Activated CD4-positive, CD25-positive, alpha-beta regulatory T cell (primary cell): ENCODE results near the gene IARS1.

ENCODE experiments used
- DNase-seq, 4 experiments: peaks; one replicate each; lab custom pipeline; 2025; lab: John Stamatoyannopoulos, UW

IARS1 gene

GRCh38 chr9:92293452-92294296 is at the start of gene IARS1:
Gene IARS1, minus strand, starts transcription at chr9:92293697. Its CDS starts 4,278 bp downstream, at chr9:92289419.
- DNase-seq = peak; percentile 94 to 99 (median 98)

GRCh38 chr9:92342825-92343488 is 49.5 kb upstream of the IARS1 start:
- DNase-seq = no peak

- DNase-seq = no peak
Measured at GRCh38 chr9:92341578-92341977, 48.1 kb upstream of the IARS1 start.

GRCh38 chr9:92333282-92333634 is 39.8 kb upstream of the IARS1 start:
- DNase-seq = no peak

- DNase-seq = no peak
Measured at GRCh38 chr9:92332577-92333281, 39.2 kb upstream of the IARS1 start.

GRCh38 chr9:92328225-92328624 is 34.7 kb upstream of the IARS1 start:
- no peak for DNase-seq

- no peak for DNase-seq
Measured at GRCh38 chr9:92327283-92327850, 33.9 kb upstream of the IARS1 start.

GRCh38 chr9:92325991-92326500 is 32.5 kb upstream of the IARS1 start:
- no peak for DNase-seq

- DNase-seq = peak; percentile 65 to 73 (median 70)
Measured at GRCh38 chr9:92325269-92325990, 31.9 kb upstream of the IARS1 start, which contains the start of the genes CENPP and NOL8. Gene CENPP, plus strand, starts transcription at chr9:92325953. Gene NOL8, minus strand, starts transcription at chr9:92325350. Its CDS starts 1,189 bp downstream, at chr9:92324161.

- DNase-seq = no peak
Measured at GRCh38 chr9:92324889-92325268, 31.4 kb upstream of the IARS1 start.

- DNase-seq = no peak
Measured at GRCh38 chr9:92324431-92324830, 30.9 kb upstream of the IARS1 start.

- no peak for DNase-seq
Measured at GRCh38 chr9:92315456-92315855, 22.0 kb upstream of the IARS1 start.

- no peak for DNase-seq
Measured at GRCh38 chr9:92313624-92314012, 20.1 kb upstream of the IARS1 start.

- DNase-seq = no peak
Measured at GRCh38 chr9:92312887-92313623, 19.6 kb upstream of the IARS1 start.

GRCh38 chr9:92310562-92310961 is 17.1 kb upstream of the IARS1 start:
- no peak for DNase-seq

GRCh38 chr9:92308893-92309292 is 15.4 kb upstream of the IARS1 start:
- no peak for DNase-seq

- DNase-seq = no peak
Measured at GRCh38 chr9:92300936-92301335, 7.4 kb upstream of the IARS1 start.

GRCh38 chr9:92299116-92299515 is 5.6 kb upstream of the IARS1 start:
- no peak for DNase-seq

GRCh38 chr9:92298036-92298435 is 4.5 kb upstream of the IARS1 start:
- no peak for DNase-seq

GRCh38 chr9:92297611-92298010 is 4.1 kb upstream of the IARS1 start:
- no peak for DNase-seq

GRCh38 chr9:92295827-92296258 is 2.3 kb upstream of the IARS1 start:
- no peak for DNase-seq
